LNCaP clone FGC (cell line): ENCODE data around the gene CIB2.

Experiments
- DNase-seq: peaks from one replicate; pipeline ENCODE4 v3.0.0-alpha.2; 2011; ENCODE audit warnings: low read depth
- H3K4me3 ChIP-seq: 2 replicates; pipeline ENCODE4 v1.5.1; 2011; ENCODE audit warnings: mild to moderate bottlenecking, low read depth, low read length, control low read depth
- CTCF ChIP-seq: IDR thresholded peaks from 2 replicates; pipeline ENCODE4 v1.5.1; 2012; ENCODE audit warnings: mild to moderate bottlenecking; ENCODE audit not compliant: control insufficient read depth, insufficient read depth; ENCODE audit errors: extremely low read depth

CIB2 gene

GRCh38 chr15:78065973-78066946, 65.0 kb downstream of the CIB2 start:
- TF ChIP-seq CTCF: no peak
- no peak overlapping the region for H3K4me3 ChIP-seq
- no peak for DNase-seq

- DNase-seq: no peak
These were observed 65.9 kb downstream of the CIB2 start for GRCh38 chr15:78065284-78065872.

GRCh38 chr15:78064544-78064943, 66.7 kb downstream of the CIB2 start:
- TF ChIP-seq CTCF: no peak
- H3K4me3 ChIP-seq: no peak overlapping the region
- no peak for DNase-seq

More at GRCh38 chr15:78065284-78065872, 65.9 kb downstream of the CIB2 start:
- no peak overlapping the region for H3K4me3 ChIP-seq
- no peak for TF ChIP-seq CTCF

- H3K4me3 ChIP-seq: no peak overlapping the region
- DNase-seq: no peak
- TF ChIP-seq CTCF: no peak
These were observed 67.3 kb downstream of the CIB2 start for GRCh38 chr15:78063970-78064385.

- no peak for DNase-seq
- H3K4me3 ChIP-seq: no peak overlapping the region
- TF ChIP-seq CTCF: no peak
These were observed 68.0 kb downstream of the CIB2 start for GRCh38 chr15:78063217-78063616.

- no peak for TF ChIP-seq CTCF
- H3K4me3 ChIP-seq: no peak overlapping the region
- DNase-seq: no peak
These were observed 69.2 kb downstream of the CIB2 start for GRCh38 chr15:78061963-78062427.

GRCh38 chr15:78060232-78060631, 71.0 kb downstream of the CIB2 start:
- no peak overlapping the region for H3K4me3 ChIP-seq
- DNase-seq: no peak
- TF ChIP-seq CTCF: no peak
